T-helper 22 cell (primary cell): ENCODE data around the gene CDON.

Source experiments
- DNase-seq: peaks from one replicate; pipeline ENCODE4 v3.0.0-alpha.2; 2020; ENCODE audit warnings: low read depth

CDON gene

DNA sequence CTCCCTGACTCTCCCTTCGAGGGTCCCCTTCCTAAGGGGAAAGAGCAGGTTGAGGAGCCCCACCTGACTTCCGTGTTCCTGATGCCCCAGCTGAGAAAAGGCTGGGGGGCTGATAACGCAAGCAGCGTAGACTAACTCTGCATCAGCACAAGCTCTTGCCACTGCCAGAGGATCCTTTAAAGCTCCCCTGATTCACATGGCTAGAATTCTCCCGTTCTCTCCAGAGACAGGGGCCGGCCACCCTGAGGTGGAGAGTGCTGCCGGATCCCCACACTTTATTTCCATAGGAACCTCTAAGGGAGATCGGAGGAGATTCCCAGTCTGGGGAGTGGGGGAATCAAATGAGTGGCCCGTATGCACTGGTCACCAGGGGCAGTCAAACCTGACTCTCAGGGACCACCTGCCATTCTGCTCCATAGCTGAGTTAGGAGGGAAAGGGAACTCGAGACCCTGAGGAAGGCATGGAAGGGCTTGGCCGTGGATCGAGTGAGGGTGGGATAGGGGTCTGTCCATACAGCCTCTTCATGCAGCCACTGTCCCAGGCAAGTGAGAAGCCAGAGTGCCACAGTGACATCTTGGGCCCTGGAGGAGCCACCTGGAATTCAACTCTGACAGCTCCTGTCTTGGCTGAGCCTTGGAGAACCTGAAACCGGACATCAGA is 118.2 kb downstream of the CDON start:
- DNase-seq, result no peak

DNA sequence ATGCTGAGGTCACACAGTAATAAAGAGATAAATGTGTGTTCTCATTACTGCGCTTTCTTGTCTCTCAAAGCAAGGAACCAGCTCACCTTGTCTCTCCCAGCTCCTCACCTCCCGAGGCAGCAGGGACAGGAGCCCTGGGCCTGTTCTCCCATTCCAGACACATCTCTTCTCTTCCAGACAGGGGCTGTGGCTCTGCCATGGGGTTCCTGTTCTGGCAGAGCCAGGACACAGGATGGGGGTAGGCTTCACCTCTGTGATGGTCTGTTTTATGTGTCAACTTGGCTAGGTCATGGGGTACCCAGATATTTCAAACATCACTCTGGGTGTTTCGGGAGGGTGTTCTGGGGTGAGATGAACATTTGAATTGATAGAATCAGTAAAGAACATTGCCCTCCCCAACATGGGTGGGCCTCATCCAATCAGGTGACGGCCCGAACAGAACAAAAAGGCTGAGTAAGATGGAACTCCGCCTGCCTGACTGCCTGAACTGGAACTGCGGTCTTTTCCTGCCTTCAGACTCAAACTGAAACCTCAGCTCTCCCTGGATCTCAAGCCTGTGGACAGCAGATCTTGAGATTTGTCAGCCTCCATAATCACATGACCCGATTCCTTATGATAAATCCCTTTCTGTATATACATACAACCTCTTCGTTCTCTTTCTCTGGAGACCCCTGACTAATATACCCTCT is 118.9 kb downstream of the CDON start:
- DNase-seq, result no peak

DNA sequence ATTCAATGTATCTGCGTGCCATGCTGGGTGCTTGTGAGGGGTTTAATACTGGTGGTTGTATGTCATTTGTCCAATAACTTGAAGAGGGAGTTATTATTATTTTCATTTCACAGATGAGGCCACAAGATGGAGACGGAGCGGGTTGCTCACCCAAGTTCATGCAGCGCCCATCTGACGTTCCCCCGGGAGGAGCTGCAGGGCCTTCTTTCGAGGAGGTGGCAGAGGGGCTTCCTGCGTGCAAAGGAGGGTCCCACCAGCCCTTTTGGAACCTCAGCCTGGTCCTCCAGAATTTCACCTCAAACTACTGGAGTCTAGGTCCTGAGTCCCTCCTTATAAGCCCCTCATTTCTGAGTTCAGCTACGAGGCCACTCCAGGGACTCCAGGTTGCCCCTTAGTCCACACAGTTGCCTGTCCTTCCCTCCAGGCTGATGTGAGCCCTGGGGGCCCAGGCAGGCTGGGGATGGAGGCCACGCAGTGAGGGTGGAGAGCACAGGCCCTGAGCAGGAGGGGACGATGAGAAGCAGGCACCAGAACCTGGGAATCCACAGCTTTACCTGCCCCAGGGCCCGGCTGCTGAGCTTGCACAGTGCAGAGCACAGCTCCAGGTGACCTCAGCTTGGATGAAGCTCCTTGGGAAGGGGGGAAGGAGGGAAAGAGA is 119.8 kb downstream of the CDON start:
- DNase-seq, result no peak

DNA sequence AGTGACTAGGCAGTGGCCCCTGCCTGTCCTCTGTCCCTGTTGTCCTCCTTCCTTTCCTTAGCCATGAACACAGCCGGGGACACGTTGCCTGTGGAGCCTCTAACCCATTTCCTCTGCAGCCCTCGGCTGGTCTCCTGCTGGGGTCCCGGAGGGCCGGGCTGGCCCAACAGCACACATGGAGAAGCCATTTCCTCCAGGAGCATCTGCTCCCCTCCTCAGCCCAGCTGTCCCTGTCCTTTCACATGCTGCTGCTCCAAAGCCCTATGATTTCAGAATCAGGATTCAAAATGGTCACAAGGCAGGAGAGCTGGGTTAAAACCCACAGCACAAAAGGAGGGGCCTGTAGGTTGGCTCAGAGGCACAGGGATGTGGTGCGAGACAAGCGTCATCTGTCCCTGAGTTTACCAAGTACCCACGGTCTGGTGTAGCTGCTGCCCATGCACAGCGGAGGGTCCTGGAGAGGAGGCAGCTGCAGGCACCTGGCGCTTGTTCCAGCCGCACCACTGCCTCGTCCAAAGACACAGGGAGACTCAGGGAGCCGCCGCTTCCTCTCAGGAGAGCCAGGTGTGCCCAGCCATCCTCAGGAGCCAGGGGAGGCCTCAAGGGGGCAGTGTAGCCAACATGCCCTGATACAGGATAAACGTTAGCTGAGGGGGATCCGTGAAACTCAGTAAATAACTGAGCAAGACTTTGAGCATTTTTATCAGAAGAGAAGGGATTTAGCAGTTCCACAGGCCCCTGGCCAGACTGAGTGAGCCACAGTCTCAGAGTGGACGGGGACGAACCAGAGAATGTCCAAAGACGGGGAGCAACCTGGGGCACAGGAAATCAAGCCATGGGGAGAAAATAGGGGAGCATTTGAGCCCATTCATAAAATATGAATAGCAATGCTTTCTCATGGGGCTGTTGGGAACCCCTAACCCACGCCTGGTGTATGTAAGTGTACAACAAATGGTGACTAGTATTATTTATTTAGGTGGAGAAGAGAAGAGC is 120.8 kb downstream of the CDON start:
- DNase-seq, result no peak

DNA sequence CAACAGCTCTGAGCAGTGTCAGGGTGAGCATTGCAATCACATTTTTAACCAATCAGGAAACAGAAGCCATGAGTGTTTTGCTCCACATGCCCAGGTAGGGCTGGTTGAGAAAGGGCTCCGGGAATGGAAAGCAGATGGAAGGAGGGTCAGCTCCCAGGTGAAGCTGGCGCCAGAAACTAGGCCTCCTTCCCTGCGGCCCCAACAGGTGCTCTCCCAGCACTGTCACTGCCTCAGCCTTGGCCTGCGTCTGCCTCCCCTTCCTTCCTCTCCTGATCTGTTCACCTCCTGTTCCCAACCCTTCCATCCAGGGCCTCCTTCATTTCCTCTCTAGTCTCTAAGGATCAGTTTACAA is 121.4 kb downstream of the CDON start:
- DNase-seq, result no peak

DNA sequence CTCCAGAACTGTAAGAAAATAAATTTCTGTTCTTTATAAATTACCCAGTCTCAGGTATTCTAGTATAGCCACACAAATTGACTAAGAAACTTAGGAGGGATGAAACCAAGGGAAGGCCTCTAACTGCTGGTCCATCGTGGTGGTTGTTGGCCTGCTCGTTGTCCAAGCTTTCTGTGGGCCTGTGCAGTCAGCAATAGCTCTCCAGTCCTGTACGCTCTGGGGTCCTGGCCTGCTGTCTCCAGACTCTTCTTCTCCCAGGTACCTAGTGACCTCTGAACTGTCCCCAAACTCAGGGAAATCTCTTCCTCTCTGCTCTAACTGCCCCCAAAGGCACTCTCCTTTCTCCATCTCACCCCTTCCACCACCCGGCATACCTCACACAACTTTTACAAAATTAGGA is 122.5 kb downstream of the CDON start:
- no peak for DNase-seq

DNA sequence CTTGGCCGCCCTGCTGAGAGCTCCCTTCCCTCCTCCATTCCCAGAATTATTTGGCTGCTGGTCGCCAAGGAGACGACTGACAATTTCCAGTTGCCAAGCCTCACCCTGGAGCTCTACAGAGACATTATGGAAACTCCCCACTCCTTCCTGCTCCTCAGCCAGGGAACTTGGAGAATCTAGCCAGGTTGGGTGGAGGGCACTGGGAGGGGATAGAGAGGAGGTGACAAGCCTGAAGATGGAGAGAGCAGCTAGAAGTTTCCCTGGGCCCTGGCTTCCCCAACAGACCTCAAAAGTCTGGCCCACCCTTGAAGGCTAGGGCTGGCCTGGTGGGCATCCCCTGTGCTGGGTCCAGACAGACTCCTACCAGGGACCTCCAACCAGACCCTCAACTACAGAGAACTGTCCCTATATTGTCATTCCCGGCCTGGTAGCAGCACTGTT is 123.6 kb downstream of the CDON start:
- no peak for DNase-seq

DNA sequence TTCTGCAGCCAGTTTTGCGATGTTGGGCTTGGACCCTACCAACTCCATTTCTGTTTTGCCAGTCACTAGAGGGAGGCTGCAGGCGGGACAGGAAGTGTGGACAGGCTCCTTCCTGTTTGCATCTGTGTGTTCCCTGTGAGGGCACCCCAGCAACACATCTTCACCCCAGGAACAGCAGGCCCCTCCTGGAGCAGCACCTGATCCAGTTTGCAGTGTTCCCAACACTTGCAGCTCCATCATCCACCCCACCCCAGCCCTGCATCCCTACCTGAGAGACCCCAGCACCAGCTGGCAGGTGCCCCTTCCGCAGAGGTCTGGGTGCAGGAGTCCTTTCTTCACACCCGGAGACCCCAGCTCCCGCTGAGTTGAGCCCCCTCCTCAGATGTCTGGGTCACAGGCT is 124.2 kb downstream of the CDON start:
- no peak for DNase-seq

DNA sequence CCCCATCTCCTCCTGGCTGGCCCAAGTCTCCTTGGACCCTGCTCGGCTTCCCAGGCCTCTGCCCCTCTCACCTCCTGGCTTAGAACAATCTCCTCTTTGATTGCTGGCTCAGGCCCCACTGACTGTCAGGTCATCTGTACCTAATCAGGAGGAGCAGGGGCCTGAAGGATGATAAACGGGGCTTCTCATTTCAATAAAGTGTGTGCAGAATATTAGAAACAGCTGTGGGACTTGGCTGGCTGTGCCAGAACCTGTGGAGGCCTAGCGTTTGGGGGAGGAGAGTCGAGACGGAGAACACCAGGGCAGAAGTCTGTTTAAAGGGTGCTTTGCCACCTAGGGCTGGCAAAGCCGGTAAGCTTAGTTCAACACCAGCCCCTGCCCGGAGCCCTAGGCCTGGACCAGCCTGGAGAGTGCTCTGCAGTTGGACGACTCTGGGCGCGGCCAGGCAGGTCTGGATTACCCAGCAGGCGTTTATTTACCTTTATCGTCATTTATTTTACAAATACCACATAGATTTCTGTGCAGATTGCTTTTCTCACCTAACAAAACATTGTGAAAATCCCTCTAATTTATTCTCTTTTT is 127.0 kb downstream of the CDON start:
- DNase-seq, result no peak

DNA sequence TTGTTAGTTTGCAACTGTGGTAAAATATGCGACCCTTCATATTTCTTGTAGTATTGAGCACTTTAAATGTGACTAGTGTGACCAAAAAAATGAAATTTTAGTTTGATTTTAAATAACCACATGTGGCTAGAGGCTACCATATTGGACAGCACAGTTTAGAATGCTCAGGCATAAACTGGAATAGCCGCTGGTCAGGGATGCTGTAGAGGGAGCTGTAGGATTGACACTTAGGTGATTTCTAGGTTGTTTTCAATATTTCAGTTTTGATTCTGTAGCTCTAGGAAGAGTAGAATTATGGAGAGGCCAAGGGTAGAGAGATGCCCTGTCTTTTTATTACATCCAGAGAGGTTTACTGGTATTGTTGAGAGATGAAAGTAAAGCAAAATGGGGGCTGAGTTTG is 127.6 kb downstream of the CDON start:
- no peak for DNase-seq

DNA sequence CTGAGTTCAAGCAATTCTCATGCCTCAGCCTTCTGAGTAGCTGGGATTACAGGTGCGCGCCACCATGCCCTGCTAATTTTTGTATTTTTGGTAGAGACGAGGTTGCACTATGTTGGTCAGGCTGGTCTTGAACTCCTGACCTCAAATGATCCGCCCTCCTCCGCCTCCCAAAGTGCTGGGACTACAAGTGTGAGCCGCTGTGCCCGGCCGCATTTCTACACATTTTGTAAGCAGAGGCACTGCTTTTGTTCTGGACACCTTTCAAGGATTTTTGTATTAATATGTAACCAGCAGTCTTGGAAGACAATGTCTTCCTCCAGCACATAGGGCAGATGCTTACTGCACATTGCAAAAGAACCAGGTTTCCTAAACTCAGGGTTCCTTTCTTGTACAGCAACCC is 128.2 kb downstream of the CDON start:
- no peak for DNase-seq

DNA sequence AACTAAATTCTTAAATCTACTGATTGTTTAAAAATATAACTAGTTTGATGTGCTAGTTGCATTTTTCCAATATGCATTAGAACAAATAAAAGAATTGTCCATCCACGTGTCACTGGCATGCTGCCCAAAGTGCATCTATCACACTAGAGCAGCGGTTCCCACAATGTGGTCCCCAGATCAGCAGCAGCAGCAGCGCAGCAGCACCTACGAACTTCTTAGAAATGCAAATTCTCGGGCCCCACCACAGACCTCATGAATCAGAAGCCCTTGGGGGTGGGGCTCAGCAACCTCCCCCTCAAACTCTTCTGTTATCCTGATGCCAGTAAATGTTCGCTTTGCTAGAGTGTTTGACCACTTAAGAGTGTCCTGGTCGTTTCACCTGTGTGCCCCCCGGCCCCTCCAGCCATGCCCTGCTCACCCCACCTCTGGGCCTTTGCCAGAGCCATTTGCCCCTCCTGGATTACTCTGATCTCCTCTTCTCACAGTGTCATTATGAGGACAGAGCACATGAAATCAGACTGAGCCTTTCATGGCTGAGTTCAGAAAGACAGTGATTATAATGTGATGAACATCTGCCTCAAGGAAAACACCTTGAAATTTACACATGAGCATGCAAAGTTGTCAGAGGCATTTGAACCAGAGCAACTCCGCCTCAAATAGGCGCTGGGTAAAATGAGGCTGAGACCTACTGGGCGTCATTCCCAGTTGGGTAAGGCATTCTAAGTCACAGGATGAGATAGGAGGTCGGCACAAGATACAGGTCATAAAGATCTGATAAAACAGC is 129.4 kb downstream of the CDON start:
- DNase-seq, result no peak

DNA sequence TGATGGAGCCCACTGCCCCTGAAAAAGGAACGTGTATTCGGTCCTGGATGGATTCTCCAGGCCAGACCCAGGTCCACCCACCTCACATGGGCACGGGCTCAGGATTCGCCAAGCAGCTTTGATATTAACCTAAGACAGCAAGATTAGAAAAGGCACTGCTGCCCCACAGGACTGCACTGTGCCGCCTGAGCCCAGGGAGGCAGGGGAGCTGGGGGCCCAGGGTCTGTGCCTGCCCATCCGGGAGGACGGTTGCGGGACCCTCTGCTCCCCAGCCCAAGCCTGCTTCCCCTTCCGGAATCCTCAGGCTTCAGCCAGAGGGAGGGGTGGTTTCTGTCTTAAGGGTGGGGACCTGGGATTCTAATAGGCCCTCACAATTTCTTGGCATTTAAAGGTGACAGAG is 130.4 kb downstream of the CDON start:
- DNase-seq, result no peak

DNA sequence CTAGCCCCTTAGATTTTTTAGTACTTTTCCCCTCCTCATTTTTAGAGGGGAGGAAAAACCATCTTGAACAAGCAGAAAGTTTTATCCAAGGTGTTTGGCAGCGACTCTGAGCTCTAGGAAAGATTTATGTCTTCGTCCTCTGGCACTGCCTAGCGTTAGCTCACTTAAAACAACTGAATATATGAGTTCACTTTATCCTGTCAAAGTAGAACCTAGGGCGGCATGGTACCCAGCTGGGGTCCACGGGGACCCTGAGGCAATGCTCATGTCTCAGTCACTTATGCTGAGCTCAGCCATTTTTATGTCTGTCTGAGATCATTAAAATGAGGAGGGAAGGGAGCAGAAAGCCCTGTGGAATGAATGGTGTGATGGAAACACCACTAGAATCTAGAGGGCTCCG is 131.0 kb downstream of the CDON start:
- no peak for DNase-seq

DNA sequence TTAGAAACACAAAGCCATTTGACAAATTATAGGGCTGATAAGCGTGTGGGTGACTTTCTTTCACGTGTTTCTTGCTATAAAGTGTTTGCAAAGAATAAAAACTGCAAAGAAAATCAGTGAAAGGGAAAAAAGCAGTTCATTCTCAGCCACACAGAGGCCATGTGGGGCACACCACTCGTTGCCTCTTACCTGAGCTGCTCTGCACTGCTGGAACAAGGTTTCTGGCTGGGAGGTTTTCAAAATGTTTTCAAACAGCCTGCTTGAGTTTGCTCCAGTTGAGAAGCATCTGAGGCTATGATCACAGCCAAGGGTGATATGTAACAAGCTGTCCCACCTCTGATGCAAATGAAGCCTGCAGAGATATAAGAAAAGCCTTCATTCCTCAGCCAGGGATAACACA is 131.6 kb downstream of the CDON start:
- DNase-seq, result no peak

DNA sequence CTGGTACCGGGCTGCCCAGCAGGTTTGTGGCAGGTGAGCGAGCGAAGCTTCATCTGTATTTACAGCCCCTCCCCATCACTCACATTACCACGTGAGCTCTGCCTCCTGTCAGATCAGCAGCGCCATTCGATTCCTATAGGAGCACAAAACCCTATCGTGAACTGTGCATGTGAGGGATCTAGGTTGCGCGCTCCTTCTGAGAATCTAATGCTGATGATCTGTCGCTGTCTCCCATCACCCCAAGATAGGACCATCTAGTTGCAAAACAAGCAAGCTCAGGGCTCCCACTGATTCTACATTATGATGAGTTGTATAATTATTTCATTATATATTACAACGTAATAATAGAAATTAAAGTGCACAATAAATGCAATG is 132.6 kb downstream of the CDON start:
- DNase-seq, result no peak

DNA sequence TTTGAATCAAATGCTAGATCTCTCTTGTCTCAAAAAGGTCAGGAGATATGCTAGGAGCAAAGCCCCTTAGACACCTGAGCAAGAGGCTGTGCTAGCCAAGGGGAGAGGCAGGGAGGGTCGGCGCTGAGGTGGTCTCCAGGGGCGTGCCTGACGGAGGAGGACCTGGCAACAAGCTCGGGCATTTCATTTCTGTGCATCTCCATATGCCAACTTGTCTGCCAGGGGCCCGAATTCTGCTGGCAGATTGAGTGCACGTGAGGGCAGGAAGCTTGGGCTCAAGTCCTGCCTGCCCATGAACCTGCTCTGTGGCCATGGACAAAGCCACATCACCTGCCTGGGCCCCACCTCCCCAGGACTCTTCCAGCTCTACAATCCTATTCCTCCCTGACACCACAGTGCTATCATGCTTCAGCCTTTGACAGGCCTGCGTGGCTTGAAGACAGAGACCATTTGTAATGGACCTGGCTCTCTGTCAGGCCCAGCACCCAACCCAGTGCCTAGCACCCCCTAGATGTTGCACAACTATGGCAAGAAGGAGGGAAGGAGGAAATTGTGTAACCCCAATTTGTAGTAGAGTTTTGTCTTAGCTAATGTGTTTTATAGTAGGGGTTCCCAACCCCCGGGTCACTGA is 133.1 kb downstream of the CDON start:
- DNase-seq, result no peak

DNA sequence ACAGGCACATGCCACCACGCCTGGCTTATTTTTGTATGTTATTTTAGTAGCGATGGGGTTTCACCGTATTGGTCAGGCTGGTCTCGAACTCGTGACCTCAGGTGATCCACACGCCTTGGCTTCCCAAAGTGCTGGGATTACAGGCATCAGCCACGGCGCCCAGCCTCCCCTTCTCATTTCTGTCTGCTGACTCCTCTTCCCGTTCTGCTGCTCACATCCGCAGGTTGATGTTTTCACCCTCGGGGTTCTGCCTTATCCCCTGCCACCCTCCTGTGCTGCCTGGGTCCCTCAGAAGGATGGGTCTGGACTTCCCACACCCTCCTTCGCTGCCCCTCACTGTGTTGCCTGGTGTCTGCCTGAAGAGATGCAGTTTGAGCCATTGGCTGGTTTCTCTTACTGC is 136.0 kb downstream of the CDON start:
- DNase-seq, result no peak

DNA sequence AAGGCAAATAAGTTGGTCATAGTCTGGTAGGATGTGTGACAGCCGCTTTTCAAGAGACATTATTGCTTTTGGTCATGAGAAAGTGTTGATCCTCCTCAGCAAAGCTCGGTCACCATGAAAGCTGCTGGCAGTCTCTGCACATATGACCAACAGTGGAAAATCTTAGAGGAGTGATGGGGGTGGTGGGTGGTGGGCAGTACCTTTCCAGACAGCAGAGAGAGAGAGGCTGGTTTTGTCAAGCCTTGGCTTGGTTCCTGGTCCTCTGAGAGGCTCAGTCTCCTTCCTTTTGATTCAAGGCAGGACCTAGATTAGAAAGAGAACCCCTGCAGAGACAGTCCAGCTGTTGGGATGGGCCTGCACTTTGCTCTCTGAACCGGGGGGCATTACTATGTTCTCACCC is 136.9 kb downstream of the CDON start:
- no peak for DNase-seq

DNA sequence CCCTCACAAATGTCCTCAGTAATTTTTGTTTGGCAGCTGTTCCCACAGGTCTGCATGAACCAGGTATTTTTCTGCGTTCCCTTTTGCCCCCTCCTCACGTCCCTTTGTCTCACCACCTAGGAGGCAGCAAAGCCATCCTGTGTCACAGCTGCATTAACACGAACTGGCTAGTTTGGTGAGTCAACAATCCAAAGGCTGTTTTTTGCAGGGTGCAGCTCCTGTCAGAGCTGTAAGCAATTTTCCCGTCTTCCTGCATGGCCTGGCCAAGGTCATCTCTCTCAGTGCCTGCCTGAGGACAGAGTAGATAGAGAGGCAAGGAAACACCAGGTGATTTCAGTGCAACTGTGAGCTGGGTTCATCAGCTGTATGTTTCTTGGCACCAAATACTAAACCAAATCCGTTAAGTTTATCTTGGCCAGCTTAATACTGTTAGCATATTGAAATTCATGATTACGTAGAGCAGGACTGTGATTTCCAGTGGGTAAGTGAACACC is 137.4 kb downstream of the CDON start:
- DNase-seq, result no peak
